HG02885 (cell line): ENCODE measurements around the gene PRKD2.

ENCODE experiments used
- ATAC-seq: cut with Tn5 transposase; IDR thresholded peaks from one replicate; pipeline ENCODE4 v1.9.1; 2021; ENCODE audit warnings: mild to moderate bottlenecking; ENCODE audit not compliant: unreplicated experiment, poor library complexity

The PRKD2 gene

DNA sequence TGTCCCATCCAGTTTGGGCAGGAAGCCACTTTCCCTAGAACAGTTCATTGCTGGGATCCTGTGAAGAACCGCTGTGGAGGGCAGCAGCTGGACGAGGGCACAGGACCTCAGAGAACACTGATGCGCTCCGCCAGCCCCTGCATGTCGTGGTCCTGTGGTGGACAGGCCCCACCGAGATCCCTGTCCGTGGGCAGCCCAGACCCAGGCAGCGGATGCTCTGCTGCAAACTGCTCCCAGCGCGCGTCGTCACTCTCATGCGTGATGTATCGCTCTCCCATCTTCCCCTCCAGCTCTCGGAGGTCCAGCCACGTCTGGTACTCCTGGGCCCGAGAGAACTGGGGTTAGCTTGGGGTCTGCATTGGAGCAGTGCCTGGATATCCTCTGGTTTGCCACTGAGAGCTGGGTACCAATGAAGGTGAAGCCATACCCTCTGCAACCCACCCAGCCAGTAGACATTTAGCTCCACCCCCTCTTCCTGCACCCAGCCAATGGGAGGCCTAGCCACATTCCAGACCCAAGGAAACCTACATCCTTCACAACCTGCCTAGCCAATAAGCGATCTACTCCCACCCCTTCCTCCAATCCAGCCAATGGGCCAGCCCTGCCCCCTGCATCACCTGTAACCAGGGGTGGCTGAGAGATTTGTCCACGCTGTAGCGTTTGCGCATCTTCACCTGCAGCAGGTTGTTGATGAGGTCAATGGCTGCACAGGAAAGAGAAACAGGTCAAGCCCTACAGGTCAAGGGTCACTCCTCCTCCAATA is 42.3 kb downstream of the PRKD2 start:
- ATAC-seq, result no peak

DNA sequence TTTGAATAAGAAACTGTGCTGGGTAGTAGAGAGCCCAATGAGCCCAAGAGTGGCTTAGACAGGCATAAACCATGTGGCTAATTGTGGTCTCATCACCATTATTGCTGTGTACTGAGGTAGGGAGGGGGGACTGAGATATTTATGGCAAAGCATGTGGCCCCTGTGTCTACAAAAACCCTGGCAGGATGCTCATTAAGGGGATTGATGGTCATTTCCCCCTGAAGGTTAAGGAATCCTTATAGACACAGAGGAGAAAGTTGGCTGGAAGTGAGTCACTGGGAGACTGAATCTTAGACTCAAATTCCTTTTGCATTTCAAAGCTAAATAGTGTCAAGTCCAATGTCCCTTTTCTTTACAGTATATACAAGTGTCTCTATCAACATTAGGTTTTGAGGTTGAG is 46.1 kb downstream of the PRKD2 start:
- ATAC-seq, result no peak

DNA sequence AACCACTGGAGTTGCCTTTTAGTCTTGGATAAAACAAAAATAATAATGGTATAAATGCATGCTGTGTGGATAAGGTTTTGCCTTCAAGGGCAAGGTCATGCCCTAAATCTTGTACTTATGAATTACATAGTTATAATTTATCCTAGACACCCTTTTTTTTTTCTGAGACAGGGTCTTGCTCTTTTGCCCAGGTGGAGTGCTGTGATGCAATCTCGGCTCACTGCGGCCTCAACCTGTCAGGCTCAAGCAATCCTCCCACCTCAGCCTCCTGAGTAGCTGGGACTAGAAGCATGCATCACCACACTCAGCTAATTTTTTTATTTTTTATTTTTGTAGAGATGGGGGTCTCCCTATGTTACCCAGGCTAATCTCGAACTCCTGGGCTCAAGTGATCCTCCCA is 48.3 kb downstream of the PRKD2 start:
- no peak for ATAC-seq

DNA sequence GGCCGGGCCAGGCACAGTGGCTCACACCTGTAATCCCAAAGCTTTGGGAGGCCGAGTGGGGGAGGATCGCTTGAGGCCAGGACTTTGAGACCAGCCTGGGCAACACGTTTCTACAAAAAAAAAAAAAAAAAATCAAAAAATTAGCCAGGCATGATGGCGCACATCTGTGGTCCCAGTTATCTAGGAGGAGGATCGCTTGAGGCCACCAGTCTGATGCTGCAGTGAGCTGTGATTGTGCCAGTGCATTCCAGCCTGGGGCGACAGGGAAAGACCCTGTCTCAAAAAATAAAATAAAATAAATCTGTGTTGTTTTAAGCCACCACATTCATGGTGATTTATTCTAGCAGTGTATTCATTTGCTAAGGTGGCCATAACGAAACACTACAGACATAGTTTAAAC is 51.8 kb downstream of the PRKD2 start:
- no peak for ATAC-seq

DNA sequence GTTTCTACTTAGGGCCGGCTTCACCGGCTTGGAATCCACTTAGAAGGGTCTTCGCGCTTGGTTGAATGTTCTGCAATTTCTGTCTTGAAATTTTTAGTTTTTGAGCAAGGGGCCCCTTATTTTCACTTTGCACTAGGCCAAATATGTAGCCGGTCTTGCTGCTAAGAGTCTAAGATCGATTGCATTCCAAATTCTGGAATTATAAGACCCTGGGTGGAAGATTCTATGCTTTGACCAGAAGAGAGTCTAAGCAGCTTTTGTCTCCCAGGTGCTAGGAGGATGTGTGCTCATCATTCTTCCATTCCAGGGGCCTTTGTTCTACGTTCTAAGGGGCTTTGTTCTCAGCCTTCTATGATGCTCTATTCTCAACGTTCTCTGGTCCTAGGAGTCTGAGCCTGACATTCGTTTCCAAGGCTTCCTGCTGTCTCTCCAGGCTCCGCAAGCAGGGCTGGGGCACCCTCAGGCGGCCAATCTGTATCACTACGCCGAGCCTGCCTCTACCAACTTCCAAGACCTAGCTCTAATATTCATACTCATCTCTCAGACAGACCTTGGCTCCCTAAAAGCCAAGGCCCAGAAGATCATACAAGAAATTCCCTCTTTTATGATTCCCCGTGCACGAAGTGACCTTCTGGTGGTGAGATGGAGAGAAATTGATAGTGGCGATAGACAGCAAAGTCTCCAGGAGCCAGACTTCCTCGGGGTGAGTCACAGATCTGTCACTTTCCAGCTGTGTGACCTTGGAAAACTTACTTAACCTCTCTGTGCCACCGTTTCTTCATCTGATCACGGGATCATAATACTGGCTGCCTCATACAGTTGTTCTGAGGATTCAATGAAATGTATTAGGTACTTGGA is 55.0 kb downstream of the PRKD2 start:
- no peak for ATAC-seq

DNA sequence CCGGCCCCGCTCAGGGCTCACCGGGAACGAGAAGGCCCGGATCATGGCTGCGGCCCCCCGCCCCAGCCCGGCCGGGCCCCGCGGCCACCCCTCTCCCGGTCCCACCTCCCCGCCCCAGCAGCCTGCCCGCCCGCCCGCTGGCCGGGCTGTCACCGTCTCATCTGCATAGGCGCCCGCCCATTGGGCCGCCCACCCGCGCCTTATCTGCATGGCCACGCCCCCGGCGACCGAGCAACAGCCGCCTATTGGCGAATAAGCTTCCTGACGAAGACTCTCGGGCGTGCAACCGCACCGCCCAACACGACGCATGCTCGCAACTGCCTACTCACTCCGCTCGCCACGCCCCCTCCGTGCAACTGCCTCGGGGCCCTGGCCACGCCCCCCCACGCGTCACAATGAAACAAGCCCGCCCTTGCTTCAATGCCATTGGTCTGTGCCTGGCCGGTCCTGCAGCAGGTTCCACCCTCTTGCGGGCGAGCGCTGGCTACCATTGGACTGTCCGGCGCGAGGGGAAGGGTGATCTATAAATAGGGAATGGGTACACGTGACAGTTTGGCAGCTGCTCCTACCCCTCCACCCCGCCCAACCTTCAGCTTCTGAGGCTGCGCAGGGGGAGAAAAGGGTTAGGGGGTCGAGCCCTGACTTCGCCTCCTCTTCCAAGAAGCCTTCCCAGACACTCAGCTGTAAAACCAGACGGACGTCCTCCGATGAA is 55.7 kb downstream of the PRKD2 start, which contains the start of gene DACT3:
Gene DACT3 (minus strand): TSS at position 163 of the 712 bp plus-strand sequence. CDS start 118 bp downstream, at position 45.
- ATAC-seq, result peak; percentile 91

DNA sequence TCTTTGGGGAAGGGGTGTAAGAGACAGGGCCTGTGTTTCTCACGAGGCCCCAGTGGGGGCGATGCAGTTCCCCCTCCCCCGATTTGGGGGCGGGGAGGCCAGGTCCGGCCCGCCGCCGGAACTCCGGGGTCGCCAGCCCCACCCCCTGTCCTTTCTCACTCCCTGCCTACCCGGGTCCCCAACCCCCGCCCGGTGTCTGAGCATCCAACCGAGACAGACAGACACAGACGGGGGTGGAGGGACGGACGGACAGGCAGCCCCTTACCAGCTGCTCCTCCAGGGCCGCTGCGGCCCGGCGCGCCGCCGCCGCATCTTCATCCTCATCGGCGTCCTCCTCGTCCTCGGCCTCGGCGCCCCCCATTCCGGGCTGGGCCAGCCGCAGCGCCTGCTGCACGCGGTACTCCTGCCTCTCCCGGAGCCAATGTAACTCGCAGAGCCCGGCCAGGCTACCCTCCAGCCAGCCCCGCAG is 56.3 kb downstream of the PRKD2 start:
- no peak for ATAC-seq

DNA sequence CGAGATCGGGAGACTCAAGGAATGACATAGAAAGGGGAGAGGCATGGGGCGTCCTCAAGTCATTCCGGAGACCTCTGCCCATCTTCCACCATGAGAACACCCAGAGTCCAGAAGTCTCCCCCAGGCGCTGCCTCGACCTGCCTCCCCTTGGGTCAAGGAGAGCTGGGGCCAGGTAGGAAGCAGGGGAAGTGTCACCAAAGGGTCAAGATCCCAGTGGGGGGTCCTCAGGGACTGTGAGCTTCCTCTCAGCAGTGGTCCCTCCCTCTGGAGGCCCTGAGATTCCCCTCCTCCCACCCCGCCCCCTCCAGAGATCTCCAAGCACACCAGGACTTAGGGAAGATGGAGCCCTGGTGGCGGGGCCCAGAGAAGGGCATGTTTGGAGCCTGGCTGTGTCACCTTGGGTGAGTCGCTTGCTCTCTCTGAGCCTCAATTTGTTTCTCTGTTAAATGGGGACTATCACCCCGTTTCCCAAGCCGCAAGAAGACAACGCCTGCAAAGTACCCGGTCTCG is 56.9 kb downstream of the PRKD2 start:
- ATAC-seq, result no peak

DNA sequence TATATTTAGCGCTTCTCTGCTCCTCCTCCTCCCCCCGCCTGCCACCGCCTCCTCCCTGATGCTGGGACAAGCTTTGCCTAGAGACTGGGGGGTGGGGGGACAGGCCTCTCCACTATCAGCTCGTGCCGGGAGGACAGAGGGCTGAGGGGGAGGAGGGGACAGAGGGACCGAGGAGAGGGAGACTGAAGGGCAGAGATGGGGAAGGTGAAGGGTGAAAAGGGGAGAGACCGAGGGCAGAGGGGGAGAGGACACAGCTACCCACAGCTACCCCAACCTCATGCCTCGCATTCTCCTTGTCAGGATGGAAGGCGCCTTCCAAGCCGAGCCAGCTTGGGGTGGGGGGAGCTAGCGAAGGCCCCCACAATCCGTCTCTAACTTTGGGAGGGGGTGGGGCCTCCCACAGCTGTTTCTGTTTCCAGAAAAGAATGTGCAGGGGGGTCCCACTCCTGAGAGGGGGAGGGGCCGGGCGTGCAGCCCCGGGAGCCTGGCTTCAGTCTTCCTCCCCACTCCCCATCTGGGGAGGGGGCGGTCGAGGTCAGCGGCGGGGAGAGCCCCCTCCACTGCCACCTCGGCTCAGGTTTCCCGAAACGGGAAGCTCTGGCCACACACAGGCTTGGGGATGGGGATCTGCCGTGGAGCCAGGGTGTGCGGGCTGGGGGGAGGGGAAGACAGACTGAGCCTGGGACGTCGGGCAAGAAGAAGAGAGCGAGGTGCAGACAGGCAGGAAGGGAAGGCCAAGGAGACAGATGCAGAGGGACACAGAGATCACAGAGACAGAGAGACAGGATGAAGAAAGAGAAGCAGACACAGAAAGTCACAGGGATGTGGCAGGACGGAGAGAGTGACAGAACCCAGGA is 57.5 kb downstream of the PRKD2 start:
- no peak for ATAC-seq

DNA sequence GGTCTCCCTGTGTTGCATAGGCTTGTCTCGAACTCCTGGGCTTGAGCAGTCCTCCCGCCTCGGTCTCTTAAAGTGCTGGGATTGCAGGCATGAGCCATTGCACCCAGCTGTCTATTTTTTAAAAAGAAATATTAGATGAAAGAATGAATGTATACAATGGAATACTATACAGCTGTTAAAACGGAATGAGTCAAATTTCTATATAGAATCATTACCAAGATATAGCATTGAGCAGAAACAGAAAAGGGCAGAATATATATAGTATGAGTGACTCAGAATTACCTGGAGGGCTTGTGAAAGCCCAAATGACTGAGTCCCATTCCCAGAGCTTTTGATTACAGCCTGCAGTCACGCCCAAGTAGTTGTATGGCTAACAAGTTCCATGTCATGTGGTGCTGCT is 60.4 kb downstream of the PRKD2 start:
- ATAC-seq, result no peak

DNA sequence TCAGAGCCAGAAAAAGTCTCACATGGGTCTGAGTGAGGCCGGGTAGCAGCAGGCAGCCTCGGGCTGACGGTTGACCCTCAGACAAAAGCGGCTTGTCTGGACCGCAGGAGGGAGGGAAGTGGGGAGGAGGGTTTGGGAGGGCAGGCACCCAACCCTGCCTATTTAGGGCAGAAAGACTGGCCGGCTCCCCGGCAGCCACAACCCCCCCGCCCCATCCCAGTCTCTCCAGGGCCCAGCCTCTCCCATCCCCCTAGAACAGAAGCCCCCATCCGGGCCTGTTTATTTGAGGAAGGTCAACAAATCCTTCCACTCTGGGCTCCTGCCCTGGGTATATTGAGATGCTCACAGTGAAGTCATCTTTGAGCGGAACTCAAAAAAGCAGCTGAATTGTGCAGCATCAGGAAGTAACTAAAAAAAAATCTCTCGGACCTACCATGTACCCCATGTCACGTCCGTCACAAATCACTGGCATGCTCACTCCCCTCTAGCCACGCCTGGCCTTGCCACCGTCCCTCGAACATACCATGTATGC is 62.2 kb downstream of the PRKD2 start:
- ATAC-seq, result no peak

DNA sequence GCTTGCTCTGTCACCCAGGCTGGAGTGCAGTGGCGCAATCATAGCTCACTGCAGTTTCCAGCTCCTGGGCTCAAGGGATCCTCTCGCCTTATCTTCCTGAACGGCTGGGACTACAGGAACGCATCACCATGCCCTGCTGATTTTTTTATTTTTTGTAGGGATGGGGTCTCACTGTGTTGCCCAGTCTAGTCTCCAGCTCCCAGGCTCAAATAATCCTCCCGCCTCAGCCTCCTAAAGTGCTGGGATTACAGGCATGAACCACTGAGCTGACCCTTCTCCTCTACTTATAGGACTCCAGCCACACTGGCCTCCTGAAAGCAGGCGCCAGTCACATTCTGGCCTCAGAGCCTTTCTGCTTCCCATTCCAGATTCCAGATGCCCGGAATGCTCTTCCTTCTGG is 66.5 kb downstream of the PRKD2 start:
- ATAC-seq, result no peak

DNA sequence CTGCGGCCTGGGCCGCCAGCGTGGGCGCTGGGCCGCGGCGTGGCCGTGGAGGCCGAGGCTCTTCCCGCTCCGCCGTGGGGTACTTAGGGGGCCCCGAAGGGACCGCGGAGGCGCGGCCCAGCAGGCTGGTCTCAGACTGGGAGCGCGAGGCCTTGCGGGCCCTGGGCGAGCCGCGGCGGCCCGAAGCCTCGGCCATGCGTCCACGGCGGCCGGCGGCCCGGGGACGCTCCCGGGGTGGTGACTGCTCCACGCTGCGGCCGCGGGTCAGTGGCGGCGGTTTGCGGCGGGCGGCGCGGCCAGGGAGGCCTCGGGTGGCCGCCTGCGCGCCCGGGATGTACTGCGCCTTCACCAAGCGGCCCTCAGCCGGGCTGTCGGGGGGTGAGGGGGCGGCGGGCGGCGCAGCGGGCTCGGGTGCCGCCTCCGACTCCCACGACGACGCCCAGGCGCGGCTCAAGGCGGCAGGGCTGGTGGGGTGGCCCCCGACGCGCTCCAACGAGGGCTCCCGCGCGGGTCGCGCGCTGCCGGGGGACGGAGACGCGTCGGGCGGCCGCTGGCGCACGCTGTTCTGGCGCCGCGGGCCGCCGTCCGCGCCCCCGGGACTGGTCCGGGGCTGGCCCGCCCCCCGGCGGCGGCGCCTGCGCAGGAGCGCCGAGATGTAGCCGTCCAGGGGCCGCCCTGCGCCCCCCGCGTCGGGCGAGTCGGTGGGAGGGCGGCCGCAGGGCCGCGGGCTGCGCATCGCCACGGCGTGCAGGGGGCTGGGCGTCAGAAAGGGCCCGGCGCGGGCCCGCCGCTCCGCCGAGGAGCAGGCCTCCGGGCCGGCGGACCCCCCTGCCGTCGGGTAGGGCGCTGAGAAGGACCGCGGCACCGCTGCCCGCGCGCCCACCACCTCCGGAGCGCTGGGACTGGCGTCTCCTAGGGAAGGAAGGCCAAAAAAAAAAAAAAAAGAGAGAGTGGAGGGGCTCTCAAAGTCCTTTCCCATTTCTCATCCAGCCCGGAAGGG is 67.7 kb downstream of the PRKD2 start:
- ATAC-seq, result no peak

DNA sequence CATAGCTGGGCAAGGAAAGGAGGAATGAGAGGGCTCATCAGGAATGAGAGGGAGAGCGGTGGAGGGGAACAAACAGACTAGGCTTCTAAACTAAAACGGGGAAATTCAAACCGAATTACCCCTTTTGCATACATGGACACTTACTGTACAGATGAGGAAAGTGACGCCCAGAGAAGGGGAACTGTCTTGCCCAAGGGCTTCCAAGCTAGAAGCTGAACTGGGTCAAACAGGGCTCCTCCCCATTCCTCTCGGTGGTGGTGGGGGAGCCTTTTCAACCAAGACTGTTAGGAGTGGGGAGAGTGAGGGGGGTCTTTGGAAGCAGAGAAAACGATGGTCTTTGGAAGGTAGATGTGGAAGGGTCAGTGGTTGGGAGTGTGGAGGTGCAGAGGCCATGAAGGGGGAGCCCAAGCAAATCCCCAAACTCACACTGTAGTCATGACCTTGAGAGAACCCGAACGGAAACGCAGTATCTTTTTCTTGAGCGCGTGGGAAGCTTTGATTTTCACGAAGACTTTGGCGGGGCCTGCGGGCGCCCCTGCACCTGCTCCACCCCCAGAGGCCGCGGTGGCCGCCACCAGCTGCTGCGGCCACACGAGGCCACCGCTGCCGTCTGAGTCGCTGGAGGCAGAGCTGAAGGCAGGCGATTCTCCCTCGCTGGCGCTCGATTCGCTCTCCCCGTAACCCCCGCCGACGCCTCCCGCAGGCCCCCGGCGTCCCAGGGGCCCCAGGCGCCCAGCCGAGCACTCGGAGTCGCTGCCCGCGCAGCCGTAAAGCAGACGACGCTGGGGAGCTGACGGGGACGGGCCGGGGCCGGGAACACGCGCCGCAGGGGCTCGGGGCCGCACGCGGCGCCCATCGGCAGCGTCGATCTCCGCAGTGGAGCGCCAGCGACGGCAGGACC is 68.6 kb downstream of the PRKD2 start:
- ATAC-seq, result no peak

DNA sequence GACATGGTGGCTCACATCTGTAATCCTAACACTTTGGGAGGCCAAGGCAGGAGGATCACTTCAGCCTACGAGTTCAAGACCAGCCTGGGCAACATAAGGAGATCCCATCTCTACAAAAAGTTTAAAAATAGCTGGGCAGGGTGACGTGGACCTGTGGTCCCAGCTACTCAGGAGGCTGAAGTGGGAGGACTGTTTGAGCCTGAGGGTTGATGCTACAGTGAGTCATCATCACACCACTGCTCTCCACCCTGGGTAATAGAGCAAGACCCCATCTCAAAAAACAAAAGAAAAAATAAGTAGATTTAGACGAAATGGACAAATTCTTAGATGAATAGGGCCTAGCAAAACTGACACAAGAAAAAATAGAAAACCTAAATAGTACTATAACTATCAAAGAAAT is 70.5 kb downstream of the PRKD2 start:
- no peak for ATAC-seq

DNA sequence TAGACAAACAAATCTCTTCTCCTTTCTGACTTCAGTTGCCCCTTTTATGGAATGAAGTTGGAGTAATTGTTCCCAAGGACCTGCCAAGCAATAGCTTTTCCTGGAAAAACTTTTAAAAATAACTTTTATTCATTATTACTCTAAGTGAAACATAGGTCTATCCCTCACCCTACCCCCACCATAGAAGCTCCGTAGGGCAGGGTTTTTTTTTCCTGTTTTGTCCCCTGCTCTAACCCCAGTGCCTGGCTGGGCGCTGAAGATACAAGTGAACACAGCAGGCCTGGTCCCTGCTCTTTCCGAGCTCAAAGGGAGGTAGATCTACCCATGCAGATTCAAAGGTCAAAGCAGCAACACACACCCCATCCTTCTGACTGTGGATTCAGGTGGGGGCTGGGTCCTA is 72.2 kb downstream of the PRKD2 start:
- ATAC-seq, result no peak

DNA sequence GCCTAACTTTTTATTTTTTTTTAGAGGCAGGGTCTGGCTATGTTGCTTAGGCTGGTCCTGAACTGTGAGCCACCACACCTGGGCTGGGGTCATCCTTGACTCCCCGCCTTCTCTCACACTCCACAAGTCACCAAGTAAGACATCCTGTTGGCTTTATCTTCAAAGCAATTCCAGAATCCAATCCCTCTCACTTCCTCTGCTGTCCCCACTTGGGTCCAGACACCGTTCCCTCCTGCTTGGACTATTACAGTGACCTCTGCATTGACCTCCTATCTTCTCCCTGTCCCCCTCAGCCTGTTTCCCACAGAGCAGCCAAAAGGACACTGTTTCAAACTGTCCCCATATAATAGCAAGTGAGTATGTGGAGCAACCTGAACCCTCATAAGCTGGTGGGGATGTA is 76.3 kb downstream of the PRKD2 start:
- no peak for ATAC-seq
